ENCODE data around the gene FLYWCH2.
A peak's percentile ranks its signal among the peaks of the same experiment; 100 is the strongest.

The FLYWCH2 gene

DNA sequence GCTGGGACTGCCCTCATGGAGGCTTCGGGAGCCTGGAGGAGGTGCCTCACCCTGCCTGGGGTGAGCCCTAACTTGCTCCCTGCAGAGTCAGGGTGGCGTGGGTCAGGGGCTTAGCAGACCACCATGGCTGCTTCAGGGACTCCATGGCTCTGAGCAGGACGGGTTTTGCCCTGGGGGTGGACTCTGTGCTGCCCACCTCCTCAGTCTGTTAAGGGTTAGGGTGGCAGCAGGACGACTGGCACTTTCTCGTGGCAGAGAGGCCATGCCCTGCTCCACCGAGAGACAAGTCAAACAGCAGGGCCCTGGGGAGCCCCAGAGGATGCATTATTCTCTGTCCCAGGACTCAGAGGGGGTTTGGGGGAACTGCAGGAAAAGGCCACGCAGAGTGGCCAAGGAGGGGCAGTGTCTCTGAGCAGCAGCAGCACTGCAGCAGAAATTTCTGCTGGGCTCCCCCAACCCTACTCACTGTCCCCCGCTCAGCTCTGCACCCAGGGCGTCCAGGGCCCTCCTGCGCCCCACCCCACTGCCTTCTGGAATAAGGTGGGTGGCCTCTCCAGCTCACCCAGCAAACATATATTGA, 23.2 kb upstream of the FLYWCH2 start:
- Histone ChIP-seq H3K27me3 (peaks cover 0 to 55% of the 10 kb centered on the region in 2 donors), H3K36me3 (peaks cover 0 to 7% (median 0%) of the 10 kb centered on the region in 3 donors), H3K4me1 (peaks cover 0 to 13% (median 1%) of the 10 kb centered on the region in 4 donors), H3K27ac (no peak overlapping the region), H3K9me3 (peaks cover 0 to 9% (median 0%) of the 10 kb centered on the region in 3 donors), H3K4me3 (no peak overlapping the region)
- TF ChIP-seq, protein P1, sequence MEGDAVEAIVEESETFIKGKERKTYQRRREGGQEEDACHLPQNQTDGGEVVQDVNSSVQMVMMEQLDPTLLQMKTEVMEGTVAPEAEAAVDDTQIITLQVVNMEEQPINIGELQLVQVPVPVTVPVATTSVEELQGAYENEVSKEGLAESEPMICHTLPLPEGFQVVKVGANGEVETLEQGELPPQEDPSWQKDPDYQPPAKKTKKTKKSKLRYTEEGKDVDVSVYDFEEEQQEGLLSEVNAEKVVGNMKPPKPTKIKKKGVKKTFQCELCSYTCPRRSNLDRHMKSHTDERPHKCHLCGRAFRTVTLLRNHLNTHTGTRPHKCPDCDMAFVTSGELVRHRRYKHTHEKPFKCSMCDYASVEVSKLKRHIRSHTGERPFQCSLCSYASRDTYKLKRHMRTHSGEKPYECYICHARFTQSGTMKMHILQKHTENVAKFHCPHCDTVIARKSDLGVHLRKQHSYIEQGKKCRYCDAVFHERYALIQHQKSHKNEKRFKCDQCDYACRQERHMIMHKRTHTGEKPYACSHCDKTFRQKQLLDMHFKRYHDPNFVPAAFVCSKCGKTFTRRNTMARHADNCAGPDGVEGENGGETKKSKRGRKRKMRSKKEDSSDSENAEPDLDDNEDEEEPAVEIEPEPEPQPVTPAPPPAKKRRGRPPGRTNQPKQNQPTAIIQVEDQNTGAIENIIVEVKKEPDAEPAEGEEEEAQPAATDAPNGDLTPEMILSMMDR (IDR thresholded peaks at IDR 0.05): no peak
- peak in 1 of 2 donors; percentile 51 for DNase-seq
- intact Hi-C loops (cut with DNase I; ENCODE audit: low total_unique reads): loop anchor here (10.0 kb wide), 1 partner anchor 125 kb away; no protein-coding TSS in a partner anchor

DNA sequence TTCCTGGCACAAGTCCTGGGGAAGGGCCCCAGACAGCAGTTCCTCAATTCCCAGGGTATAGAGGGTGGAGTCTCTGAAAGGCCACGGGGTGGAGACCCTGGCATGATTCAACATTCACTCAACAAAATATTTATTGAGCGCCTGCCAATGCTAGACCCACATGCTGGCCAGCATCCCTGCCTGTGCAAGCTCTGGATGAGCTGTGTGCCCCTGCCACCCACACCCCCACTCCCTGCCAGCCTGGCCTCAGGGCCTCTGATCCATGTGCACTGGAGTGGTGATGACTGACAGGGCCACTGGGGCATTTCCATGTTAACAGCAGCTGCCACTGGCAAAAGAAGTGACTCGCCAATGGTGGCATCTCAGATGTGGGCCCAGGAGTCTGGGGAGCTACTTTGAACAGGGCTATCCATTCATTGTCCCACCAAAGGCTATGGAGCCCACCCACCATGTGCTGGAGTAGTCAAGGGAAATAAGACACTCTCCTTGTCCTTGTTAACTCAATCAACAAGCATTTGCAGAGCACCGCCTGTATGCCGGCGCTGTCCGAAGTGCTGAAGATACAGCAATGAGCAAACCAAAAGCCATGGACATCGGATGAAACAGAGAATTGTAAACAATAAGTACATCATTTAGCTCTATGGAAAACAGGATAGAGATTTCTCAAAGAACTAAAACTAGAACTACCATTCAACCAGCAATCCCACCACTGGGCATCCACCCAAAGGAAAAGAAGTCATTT, 22.0 kb upstream of the FLYWCH2 start:
- peaks cover 0 to 63% of the 10 kb centered on the region in 2 donors for H3K27me3 ChIP-seq
- no peak overlapping the region for H3K4me3 ChIP-seq
- peak in 1 of 2 donors; percentile 43 for DNase-seq

GRCh38 chr16:2865651-2866050, 17.4 kb upstream of the FLYWCH2 start:
- H3K4me1 ChIP-seq: peaks cover 0 to 9% (median 4%) of the 10 kb centered on the region in 4 donors
- DNase-seq: no peak
- no peak overlapping the region for H3K4me3 ChIP-seq
- intact Hi-C loops (cut with DNase I; ENCODE audit: low total_unique reads): no loop called here
- peaks cover 0 to 25% of the 10 kb centered on the region in 2 donors for H3K27me3 ChIP-seq
- peaks cover 0 to 6% (median 0%) of the 10 kb centered on the region in 3 donors for H3K9me3 ChIP-seq
- TF ChIP-seq, protein P1 (IDR thresholded peaks at IDR 0.05): no peak
- no peak overlapping the region for H3K27ac ChIP-seq
- H3K36me3 ChIP-seq: no peaks in the 10 kb centered on the region

More for the DNA sequence above, 22.0 kb upstream of the FLYWCH2 start:
- TF ChIP-seq, protein P1 (IDR thresholded peaks at IDR 0.05): no peak
- Histone ChIP-seq H3K27ac (no peak overlapping the region), H3K36me3 (peaks cover 0 to under 1% (median 0%) of the 10 kb centered on the region in 3 donors), H3K9me3 (peaks cover 0 to 9% (median 0%) of the 10 kb centered on the region in 3 donors), H3K4me1 (peaks cover 0 to 13% (median 1%) of the 10 kb centered on the region in 4 donors)
- intact Hi-C loops (cut with DNase I; ENCODE audit: low total_unique reads): no loop called here

DNA sequence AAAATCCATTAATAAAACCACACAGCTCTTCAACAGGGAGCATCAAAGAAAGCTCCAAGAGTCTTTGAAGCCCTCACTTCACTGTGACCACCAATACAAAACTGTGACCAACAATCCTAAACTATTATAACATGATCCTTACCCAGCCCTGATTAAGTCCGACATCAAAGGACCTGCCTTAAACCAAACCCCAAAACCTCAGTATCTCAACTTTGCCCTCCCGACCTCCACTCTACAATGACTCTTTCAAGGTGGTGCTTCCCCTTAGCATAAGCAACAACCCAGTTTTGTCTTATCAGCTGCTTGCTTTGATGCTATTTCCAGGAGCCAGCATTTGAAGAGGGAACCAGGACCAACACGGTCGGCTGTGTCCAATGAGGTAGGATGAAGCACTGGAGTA, 16.6 kb upstream of the FLYWCH2 start:
- H3K4me3 ChIP-seq: no peak overlapping the region
- H3K27ac ChIP-seq: no peak overlapping the region
- H3K36me3 ChIP-seq: no peaks in the 10 kb centered on the region
- TF ChIP-seq, protein P1 (IDR thresholded peaks at IDR 0.05): no peak
- intact Hi-C loops (cut with DNase I; ENCODE audit: low total_unique reads): no loop called here
- no peaks in the 10 kb centered on the region for H3K9me3 ChIP-seq
- peaks cover 0 to 9% (median 4%) of the 10 kb centered on the region in 4 donors for H3K4me1 ChIP-seq
- H3K27me3 ChIP-seq: peaks cover 0 to 21% of the 10 kb centered on the region in 2 donors
- peak in 1 of 2 donors; percentile 31 for DNase-seq

- TF ChIP-seq, protein P1 (IDR thresholded peaks at IDR 0.05): no peak
- Histone ChIP-seq H3K4me3 (peak overlapping the region; percentile 63 to 73), H3K9me3 (no peaks in the 10 kb centered on the region), H3K27me3 (peaks cover 0 to 18% of the 10 kb centered on the region in 2 donors), H3K4me1 (peaks cover 0 to 9% (median 4%) of the 10 kb centered on the region in 4 donors), H3K27ac (peak overlapping the region; percentile 84 to 88), H3K36me3 (no peaks in the 10 kb centered on the region)
- no peak for DNase-seq
- intact Hi-C loops (cut with DNase I; ENCODE audit: low total_unique reads): no loop called here
These were observed 15.4 kb upstream of the FLYWCH2 start for GRCh38 chr16:2867661-2867986.
